22Rv1 (cell line): ENCODE measurements around the gene CXCR4.

ENCODE experiments used
- H3K27ac ChIP-seq: fragments of 450-650 bp; 2 replicates; pipeline ENCODE4 v1.5.1; 2017
- CTCF ChIP-seq: fragments of 450-650 bp; IDR thresholded peaks from 2 replicates; pipeline ENCODE4 v1.5.1; 2017; ENCODE audit warnings: mild to moderate bottlenecking
- ZFX ChIP-seq: fragments of 450-650 bp; IDR thresholded peaks from 2 replicates; pipeline ENCODE4 v1.6.1; 2017; ENCODE audit warnings: antibody characterized with exemption, borderline replicate concordance

CXCR4 gene

GRCh38 chr2:136117909-136118818 lies at the start of gene CXCR4:
Gene CXCR4, minus strand, starts transcription at chr2:136118149. Its CDS starts 89 bp downstream, at chr2:136118060.
- no peak for TF ChIP-seq CTCF
- TF ChIP-seq ZFX, result no peak
- H3K27ac ChIP-seq, result peak within 1 kb of the TSS; percentile 27

- H3K27ac ChIP-seq, result no peak overlapping the region
- TF ChIP-seq CTCF, result no peak
- no peak for TF ChIP-seq ZFX
These were observed 46.4 kb upstream of the CXCR4 start for GRCh38 chr2:136164280-136164776.

GRCh38 chr2:136162438-136162837 lies 44.5 kb upstream of the CXCR4 start:
- H3K27ac ChIP-seq, result no peak overlapping the region
- TF ChIP-seq ZFX (no peak), CTCF (no peak)

- H3K27ac ChIP-seq, result no peak overlapping the region
- no peak for TF ChIP-seq ZFX
- no peak for TF ChIP-seq CTCF
These were observed 38.5 kb upstream of the CXCR4 start for GRCh38 chr2:136156411-136156810.

- no peak for TF ChIP-seq ZFX
- no peak for TF ChIP-seq CTCF
These were observed 36.4 kb upstream of the CXCR4 start for GRCh38 chr2:136154384-136154783.

GRCh38 chr2:136151021-136151971 lies 33.3 kb upstream of the CXCR4 start:
- TF ChIP-seq CTCF (no peak), ZFX (no peak)
- H3K27ac ChIP-seq, result no peak overlapping the region

More at GRCh38 chr2:136154384-136154783, 36.4 kb upstream of the CXCR4 start:
- H3K27ac ChIP-seq, result no peak overlapping the region
